Urothelium cell line (cell line): ENCODE measurements around the gene PLCXD3.
A peak's percentile ranks its signal among the peaks of the same experiment; 100 is the strongest.

Experiments used
- DNase-seq: peaks from one replicate; pipeline ENCODE4 v3.0.0; 2011; ENCODE audit warnings: low spot score, mixed read lengths
- FAIRE-seq: peaks from 2 replicates; lab custom pipeline; 2011; peaks lifted over from hg19 to GRCh38; lab: Jason Lieb, UNC

Gene PLCXD3

DNA sequence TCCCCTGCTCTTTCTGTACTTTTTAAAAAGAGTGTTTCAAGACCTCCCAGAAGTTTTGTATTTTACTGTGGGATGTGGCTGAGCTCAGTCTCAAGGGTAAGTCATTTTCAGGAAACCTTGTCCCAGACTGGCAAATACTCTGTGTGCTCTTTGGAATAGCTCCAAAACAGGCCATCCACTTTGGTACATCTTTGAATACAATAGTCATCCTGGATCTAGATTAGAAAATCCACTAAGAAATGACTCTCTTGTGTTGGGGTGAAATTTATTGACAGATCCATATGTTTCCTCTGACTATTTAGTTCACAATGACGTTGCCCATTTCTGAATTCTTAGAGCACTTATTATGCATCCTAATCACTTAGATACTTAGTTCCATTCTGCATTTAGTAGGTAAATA lies 95.2 kb downstream of the PLCXD3 start:
- peak; percentile 5 for FAIRE-seq
- no peak for DNase-seq

GRCh38 chr5:41414598-41414997 lies 95.8 kb downstream of the PLCXD3 start:
- DNase-seq (peak; percentile 62), FAIRE-seq (peak; percentile 58)

GRCh38 chr5:41413074-41413473 lies 97.3 kb downstream of the PLCXD3 start:
- DNase-seq (no peak), FAIRE-seq (no peak)

DNA sequence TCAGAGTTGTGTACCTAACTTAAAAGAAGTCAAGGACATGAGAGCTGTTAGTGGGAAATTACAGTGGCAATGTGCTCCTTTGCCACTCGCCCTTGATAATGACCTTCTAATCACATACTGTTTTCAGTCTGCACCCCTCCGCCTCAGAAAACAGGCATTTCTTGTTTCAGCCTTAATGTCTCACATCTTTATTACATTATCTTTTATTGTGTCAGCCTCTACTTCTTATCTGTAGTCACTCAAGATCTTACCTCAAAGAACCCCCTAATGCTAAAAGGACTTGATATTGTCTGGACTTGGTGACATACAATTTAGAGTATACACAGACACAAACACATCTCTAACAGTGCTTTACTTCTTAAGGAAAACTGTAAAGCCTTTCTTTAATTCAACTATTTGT lies 97.9 kb downstream of the PLCXD3 start:
- no peak for DNase-seq
- no peak for FAIRE-seq

- FAIRE-seq (no peak), DNase-seq (no peak)
Observed at GRCh38 chr5:41410737-41411136, 99.7 kb downstream of the PLCXD3 start.

DNA sequence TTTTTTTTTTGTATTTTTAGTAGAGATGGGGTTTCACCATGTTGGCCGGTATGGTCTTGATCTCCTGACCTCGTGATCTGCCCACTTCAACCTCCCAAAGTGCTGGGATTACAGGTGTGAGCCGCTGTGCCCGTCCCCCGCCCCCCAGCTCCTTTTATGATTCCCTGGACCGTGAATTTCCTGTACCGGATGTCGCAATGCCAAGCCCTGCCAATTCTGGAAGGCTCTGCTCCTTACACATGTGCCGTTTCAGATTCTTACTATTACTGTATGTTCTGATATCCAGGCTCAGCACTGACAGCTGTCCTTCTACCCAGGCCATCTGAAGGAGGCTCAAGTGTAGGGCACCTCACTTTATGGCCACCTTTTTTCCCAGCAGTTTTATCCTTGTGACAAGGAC lies 100.1 kb downstream of the PLCXD3 start:
- FAIRE-seq = no peak

GRCh38 chr5:41408676-41409443 lies 101.5 kb downstream of the PLCXD3 start:
- FAIRE-seq = peak; percentile 20
- no peak for DNase-seq

More for the DNA sequence above, 100.1 kb downstream of the PLCXD3 start:
- no peak for DNase-seq

GRCh38 chr5:41406936-41407335 lies 103.5 kb downstream of the PLCXD3 start:
- DNase-seq (no peak), FAIRE-seq (no peak)

GRCh38 chr5:41406424-41406823 lies 104.0 kb downstream of the PLCXD3 start:
- DNase-seq (no peak), FAIRE-seq (no peak)

GRCh38 chr5:41404757-41405156 lies 105.6 kb downstream of the PLCXD3 start:
- FAIRE-seq = no peak

GRCh38 chr5:41403846-41404245 lies 106.6 kb downstream of the PLCXD3 start:
- DNase-seq (no peak), FAIRE-seq (no peak)

More at GRCh38 chr5:41404757-41405156, 105.6 kb downstream of the PLCXD3 start:
- DNase-seq = no peak

DNA sequence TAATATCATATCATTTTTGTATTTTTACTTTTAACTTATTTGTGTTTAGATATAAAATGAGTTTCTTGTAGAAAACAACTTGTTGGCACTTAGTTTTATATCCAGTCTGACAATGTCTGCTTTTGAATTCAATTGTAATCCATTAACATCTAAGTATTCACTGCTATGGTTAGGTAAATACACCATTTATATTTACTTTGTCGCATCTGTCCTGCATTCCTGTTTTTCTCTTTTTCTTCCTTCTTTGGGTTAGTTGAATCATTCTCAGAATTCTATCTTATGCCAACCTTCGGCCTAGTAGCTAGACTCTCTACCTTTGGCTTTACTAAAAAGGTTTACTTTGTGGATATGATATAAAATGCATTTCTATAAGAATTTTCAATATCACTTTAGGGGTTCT lies 107.6 kb downstream of the PLCXD3 start:
- no peak for FAIRE-seq
- no peak for DNase-seq

DNA sequence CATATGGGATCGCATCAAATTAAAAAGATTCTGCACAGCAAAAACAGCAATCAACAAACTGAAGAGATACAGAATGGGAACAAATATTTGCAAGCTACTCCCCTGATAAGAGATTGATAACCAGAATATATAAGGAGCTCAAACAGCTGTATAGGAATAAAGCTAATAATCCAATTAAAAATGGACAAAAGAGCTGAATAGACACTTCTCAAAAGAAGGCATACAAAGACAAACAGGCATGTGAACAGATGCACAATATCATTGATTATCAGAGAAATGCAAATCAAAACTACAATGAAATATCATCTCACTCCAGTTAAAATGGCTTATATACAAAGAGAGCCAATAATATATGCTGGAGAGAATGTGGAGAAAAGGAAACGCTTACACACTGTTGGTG lies 110.6 kb downstream of the PLCXD3 start:
- DNase-seq = no peak
- no peak for FAIRE-seq

DNA sequence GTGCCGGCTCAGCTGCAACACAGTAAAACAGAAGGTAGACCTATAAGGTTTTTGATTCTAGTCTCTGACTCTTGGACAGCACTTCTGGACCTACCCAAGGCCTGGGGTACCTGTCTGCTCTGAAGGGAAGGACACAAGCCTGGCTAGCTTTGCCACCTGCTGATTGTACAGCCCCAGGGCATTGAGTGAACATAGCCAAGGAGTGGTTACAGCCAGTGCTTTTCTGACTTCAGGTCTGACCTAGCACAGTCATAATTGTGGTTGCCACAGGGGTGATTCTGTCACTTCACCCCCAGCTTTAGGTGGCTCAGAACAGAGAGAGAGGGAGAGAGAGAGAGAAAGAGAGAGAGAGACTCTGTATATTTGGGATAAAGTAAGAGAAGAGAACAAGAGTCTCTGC lies 118.4 kb downstream of the PLCXD3 start:
- FAIRE-seq = no peak
- DNase-seq = no peak

DNA sequence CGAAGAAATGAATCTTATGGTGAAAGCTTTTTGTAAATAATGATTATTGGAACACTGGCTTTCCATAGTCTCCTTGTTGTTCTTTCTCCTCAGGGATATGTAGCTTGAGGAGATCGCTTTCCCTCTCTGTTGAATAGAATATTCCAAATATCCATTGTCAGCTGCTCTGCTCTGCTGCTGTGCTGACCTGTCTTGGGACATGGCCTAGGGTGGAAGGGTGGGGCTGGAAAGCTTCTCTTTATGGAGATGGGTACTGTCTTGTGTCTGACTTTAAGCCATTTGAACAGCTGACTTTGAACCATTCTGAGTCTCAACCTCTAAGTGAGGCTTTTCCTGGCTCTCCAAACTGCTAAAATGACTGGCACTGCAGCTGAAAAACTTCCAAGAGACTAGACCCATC lies 135.8 kb downstream of the PLCXD3 start:
- no peak for FAIRE-seq
- DNase-seq = no peak

GRCh38 chr5:41373230-41373629 lies 137.2 kb downstream of the PLCXD3 start:
- no peak for FAIRE-seq

DNA sequence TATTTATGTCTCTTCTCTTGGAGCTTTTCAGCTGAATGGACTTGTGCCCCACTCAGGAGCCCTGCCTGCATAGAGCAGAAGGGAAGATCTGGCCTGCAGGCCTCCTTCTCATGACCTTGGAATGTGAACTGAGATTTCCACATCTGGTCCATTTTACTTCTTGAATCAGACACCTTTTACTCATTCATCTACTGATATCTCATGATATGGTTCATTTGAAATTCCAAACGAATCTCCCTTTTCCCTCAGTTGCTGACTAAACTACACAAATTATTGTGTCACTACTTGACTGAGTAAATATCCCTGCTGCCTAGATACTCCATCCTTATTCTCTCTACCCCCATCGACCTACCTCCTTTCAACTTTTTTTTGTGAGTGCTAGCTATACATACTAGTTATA lies 138.7 kb downstream of the PLCXD3 start:
- FAIRE-seq = no peak

More at GRCh38 chr5:41373230-41373629, 137.2 kb downstream of the PLCXD3 start:
- no peak for DNase-seq

GRCh38 chr5:41370482-41370881 lies 139.9 kb downstream of the PLCXD3 start:
- DNase-seq = no peak
- no peak for FAIRE-seq

More for the DNA sequence above, 138.7 kb downstream of the PLCXD3 start:
- DNase-seq = no peak

DNA sequence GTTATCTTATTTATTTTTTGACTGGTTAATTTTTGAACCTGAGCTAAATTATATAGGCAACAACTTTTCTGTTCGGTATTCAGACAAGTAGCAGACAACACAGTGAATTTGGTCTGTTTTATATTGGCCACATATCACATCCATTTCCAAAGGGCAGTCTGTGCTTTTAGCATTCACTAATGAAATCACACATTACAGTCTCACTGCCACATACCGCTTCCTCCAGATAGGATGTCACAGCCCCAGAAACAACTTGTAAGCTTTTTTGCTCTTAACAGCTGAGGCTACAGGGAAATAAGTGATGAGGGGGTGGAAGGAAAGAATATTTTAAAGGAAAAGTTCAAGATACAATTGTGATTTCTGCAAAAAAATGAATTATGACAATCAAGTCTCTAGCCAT lies 140.6 kb downstream of the PLCXD3 start:
- DNase-seq (no peak), FAIRE-seq (no peak)

GRCh38 chr5:41368158-41368557 lies 142.2 kb downstream of the PLCXD3 start:
- FAIRE-seq (no peak), DNase-seq (no peak)

DNA sequence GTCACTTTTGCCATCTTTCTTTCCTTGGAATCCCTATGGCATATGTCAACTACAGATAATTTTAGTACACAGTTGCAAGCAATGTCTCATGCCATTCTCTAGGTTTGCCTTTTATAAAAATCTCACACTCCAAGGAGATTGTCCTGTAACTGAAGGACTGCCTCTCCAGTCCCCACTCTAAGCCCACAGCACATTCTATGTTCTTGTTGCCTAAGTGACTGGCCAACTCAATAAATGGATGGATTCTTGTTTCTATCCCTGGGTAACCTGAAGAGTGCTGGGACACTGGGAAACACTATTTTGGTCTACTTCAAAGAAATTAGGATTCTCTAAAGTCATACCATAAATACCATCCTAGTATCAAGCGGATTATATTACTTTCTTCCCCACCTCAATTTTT lies 145.0 kb downstream of the PLCXD3 start:
- no peak for FAIRE-seq
- no peak for DNase-seq

GRCh38 chr5:41364346-41364745 lies 146.1 kb downstream of the PLCXD3 start:
- DNase-seq (no peak), FAIRE-seq (no peak)
